Hepatocyte (in vitro differentiated cells): Measurements from ENCODE around the gene TCF7L1. TPM values are rescaled to one million over a fixed set of nuclear protein-coding genes. Genes with fewer than 3 reads are reported as not detected.

ENCODE experiments used
- DNase-seq: peaks from one replicate; pipeline ENCODE4 v3.0.0-alpha.2; 2016; ENCODE audit warnings: low spot score
- H2AFZ ChIP-seq: fragments of 200-600 bp; sonication (generic); 2 replicates; pipeline ENCODE4 v1.6.0; 2016; ENCODE audit warnings: antibody characterized with exemption, mild to moderate bottlenecking
- H3K27ac ChIP-seq: fragments of 200-600 bp; sonication (generic); 2 replicates; pipeline ENCODE4 v1.5.1; 2016; ENCODE audit warnings: mild to moderate bottlenecking
- H3K27me3 ChIP-seq: fragments of 200-600 bp; sonication (generic); 2 replicates; pipeline ENCODE4 v1.6.1; 2016
- H3K36me3 ChIP-seq: fragments of 200-600 bp; sonication (generic); replicated peaks from 2 replicates; pipeline ENCODE4 v1.5.1; 2016; ENCODE audit warnings: low read depth; ENCODE audit not compliant: insufficient read depth
- H3K4me1 ChIP-seq: fragments of 200-600 bp; sonication (generic); 2 replicates; pipeline ENCODE4 v1.5.1; 2016; ENCODE audit warnings: mild to moderate bottlenecking, moderate library complexity; ENCODE audit not compliant: insufficient read depth
- H3K4me2 ChIP-seq: fragments of 200-600 bp; sonication (generic); 2 replicates; pipeline ENCODE4 v1.6.0; 2016
- H3K4me3 ChIP-seq: fragments of 200-600 bp; sonication (generic); 2 replicates; pipeline ENCODE4 v1.5.1; 2016; ENCODE audit warnings: mild to moderate bottlenecking
- H3K79me2 ChIP-seq: fragments of 200-600 bp; sonication (generic); 2 replicates; pipeline ENCODE4 v1.6.0; 2017; ENCODE audit warnings: mild to moderate bottlenecking
- H3K9me2 ChIP-seq: fragments of 200-600 bp; sonication (generic); replicated peaks from 2 replicates; pipeline ENCODE4 v1.6.0; 2017; ENCODE audit warnings: mild to moderate bottlenecking; ENCODE audit not compliant: insufficient read depth
- H3K9me3 ChIP-seq: fragments of 200-600 bp; sonication (generic); 2 replicates; pipeline ENCODE4 v1.5.1; 2016; ENCODE audit warnings: low read depth, mild to moderate bottlenecking
- H4K20me1 ChIP-seq: fragments of 200-600 bp; sonication (generic); 2 replicates; pipeline ENCODE4 v1.6.0; 2016; ENCODE audit warnings: mild to moderate bottlenecking; ENCODE audit not compliant: insufficient read depth, poor library complexity, severe bottlenecking
- CTCF ChIP-seq: fragments of 200-600 bp; sonication (generic); IDR thresholded peaks from 2 replicates; pipeline ENCODE4 v1.5.1; 2016; ENCODE audit warnings: antibody characterized with exemption, mild to moderate bottlenecking; ENCODE audit not compliant: poor library complexity
- EZH2 ChIP-seq: fragments of 200-600 bp; sonication (generic); IDR thresholded peaks from 2 replicates; pipeline ENCODE4 v1.6.1; 2016; ENCODE audit warnings: antibody characterized with exemption, mild to moderate bottlenecking, borderline replicate concordance
- EZH2phosphoT487 ChIP-seq: fragments of 200-600 bp; sonication (generic); IDR thresholded peaks from one replicate; pipeline ENCODE4 v1.6.1; 2018; ENCODE audit warnings: antibody characterized with exemption, mild to moderate bottlenecking, low read depth, moderate library complexity; ENCODE audit not compliant: unreplicated experiment, severe bottlenecking
- WGBS: methylation state at CpG from one replicate; pipeline ENCODE4 v1.1.6; 2016; ENCODE audit warnings: low lambda C conversion rate; ENCODE audit errors: missing lambda C conversion rate; 5-methylcytosine and 5-hydroxymethylcytosine counted together
- polyA plus RNA-seq: library from polyadenylated mRNA; unstranded; fragments of >200 nt; fragmentation: Nextera tagmentation; extraction: Ambion mirVana; gene quantifications from 2 replicates; pipeline ENCODE4 v1.2.1, GENCODE V29; 2016
- total RNA-seq: library from RNA; depleted of rRNA; stranded (reverse); fragments of >200 nt; gene quantifications from 2 replicates; pipeline ENCODE4 v1.2.3, GENCODE V29; 2014

Gene TCF7L1
- total and polyA plus RNA-seq, 2 experiments from 2014 or later, result 3.7 to 20.6 TPM

- TF ChIP-seq EZH2phosphoT487, result no peak
- 100% methylated on average over 3 of the region's 3 CpGs for WGBS
- no peak overlapping the region for H3K4me2 ChIP-seq
- H3K9me3 ChIP-seq, result no peaks in the 10 kb centered on the region
- peaks cover 15% of the 10 kb centered on the region for H4K20me1 ChIP-seq
- H2AFZ ChIP-seq, result no peak overlapping the region
- H3K4me3 ChIP-seq, result no peak overlapping the region
- H3K27ac ChIP-seq, result no peak overlapping the region
- H3K36me3 ChIP-seq, result no peaks in the 10 kb centered on the region
- H3K4me1 ChIP-seq, result no peaks in the 10 kb centered on the region
- DNase-seq, result no peak
- no peaks in the 10 kb centered on the region for H3K27me3 ChIP-seq
- no peaks in the 10 kb centered on the region for H3K9me2 ChIP-seq
- peaks cover 36% of the 10 kb centered on the region for H3K79me2 ChIP-seq
Observed at GRCh38 chr2:85239102-85239501, 105.9 kb downstream of the TCF7L1 start.

GRCh38 chr2:85240055-85240454 is 106.9 kb downstream of the TCF7L1 start:
- H3K9me3 ChIP-seq, result no peaks in the 10 kb centered on the region
- 95% methylated on average over 8 of the region's 8 CpGs for WGBS
- no peaks in the 10 kb centered on the region for H3K36me3 ChIP-seq
- no peaks in the 10 kb centered on the region for H3K27me3 ChIP-seq
- TF ChIP-seq CTCF (no peak), EZH2phosphoT487 (no peak), EZH2 (no peak)
- no peak for DNase-seq
- no peaks in the 10 kb centered on the region for H3K4me1 ChIP-seq
- peaks cover 15% of the 10 kb centered on the region for H4K20me1 ChIP-seq
- no peak overlapping the region for H3K4me3 ChIP-seq
- H3K4me2 ChIP-seq, result no peak overlapping the region
- H3K27ac ChIP-seq, result no peak overlapping the region
- H3K79me2 ChIP-seq, result peaks cover 37% of the 10 kb centered on the region
- no peak overlapping the region for H2AFZ ChIP-seq
- H3K9me2 ChIP-seq, result no peaks in the 10 kb centered on the region

- Histone ChIP-seq H2AFZ (no peak overlapping the region), H3K79me2 (peaks cover 39% of the 10 kb centered on the region), H3K9me2 (no peaks in the 10 kb centered on the region), H3K36me3 (no peaks in the 10 kb centered on the region), H3K9me3 (no peaks in the 10 kb centered on the region), H3K4me2 (no peak overlapping the region), H3K27me3 (no peaks in the 10 kb centered on the region), H4K20me1 (peaks cover 13% of the 10 kb centered on the region), H3K27ac (no peak overlapping the region), H3K4me1 (no peaks in the 10 kb centered on the region), H3K4me3 (no peak overlapping the region)
- WGBS, result 93% methylated on average over 7 of the region's 7 CpGs
- DNase-seq, result no peak
- TF ChIP-seq EZH2phosphoT487 (no peak), CTCF (no peak), EZH2 (no peak)
Observed at GRCh38 chr2:85242321-85242720, 109.1 kb downstream of the TCF7L1 start.

GRCh38 chr2:85243101-85244072 is 110.2 kb downstream of the TCF7L1 start:
- 81% methylated on average over 24 of the region's 24 CpGs for WGBS
- DNase-seq, result no peak

More at GRCh38 chr2:85243101-85244072, 110.2 kb downstream of the TCF7L1 start:
- no peaks in the 10 kb centered on the region for H3K36me3 ChIP-seq
- no peaks in the 10 kb centered on the region for H3K27me3 ChIP-seq
- H3K4me2 ChIP-seq, result no peak overlapping the region
- H3K4me1 ChIP-seq, result peaks cover 5% of the 10 kb centered on the region
- peaks cover 7% of the 10 kb centered on the region for H4K20me1 ChIP-seq
- H3K27ac ChIP-seq, result no peak overlapping the region
- H3K79me2 ChIP-seq, result peaks cover 47% of the 10 kb centered on the region
- H3K9me2 ChIP-seq, result no peaks in the 10 kb centered on the region
- no peak overlapping the region for H2AFZ ChIP-seq
- no peaks in the 10 kb centered on the region for H3K9me3 ChIP-seq
- no peak overlapping the region for H3K4me3 ChIP-seq
- TF ChIP-seq EZH2 (no peak), EZH2phosphoT487 (no peak), CTCF (peak; percentile 39)
